Uterus (tissue), 4 donors: ENCODE measurements around the gene IFI16. TPM values are rescaled to one million over a fixed set of nuclear protein-coding genes. Genes with fewer than 3 reads are reported as not detected.

Source experiments
- DNase-seq, 2 donors: peaks; one replicate each; pipeline ENCODE4 v3.0.0-alpha.2; 2019 to 2020
- H3K27ac ChIP-seq, 2 donors: fragments of 200-600 bp; sonication (generic); 1 replicate in 1 of 2; 2 replicates in 1 of 2; pipeline ENCODE4 v1.5.1; 2016 to 2018
- H3K27me3 ChIP-seq, 2 donors: fragments of 200-600 bp; sonication (generic); one replicate each; pipeline ENCODE4 v1.5.1; 2018 to 2019; ENCODE audit warnings: control low read depth in 1 of 2
- H3K36me3 ChIP-seq, 2 donors: fragments of 200-600 bp; sonication (generic); one replicate each; pipeline ENCODE4 v1.5.1; 2019; ENCODE audit warnings: control low read depth in 1 of 2
- H3K4me1 ChIP-seq, 2 donors: fragments of 200-600 bp; sonication (generic); one replicate each; pipeline ENCODE4 v1.5.1; 2018 to 2019; ENCODE audit warnings: control low read depth in 1 of 2
- H3K4me3 ChIP-seq, 2 donors: fragments of 200-600 bp; sonication (generic); 1 replicate in 1 of 2; 2 replicates in 1 of 2; pipeline ENCODE4 v1.5.1; 2018 to 2019; ENCODE audit warnings: mild to moderate bottlenecking in 1 of 2
- H3K9me3 ChIP-seq, 2 donors: fragments of 200-600 bp; sonication (generic); one replicate each; pipeline ENCODE4 v1.5.1; 2019; ENCODE audit warnings: control low read depth in 1 of 2
- CTCF ChIP-seq, 4 experiments: fragments of 200-600 bp in 2 of 4; fragments of 450-650 bp in 2 of 4; sonication (generic) in 2 of 4; IDR thresholded peaks; one replicate each; pipeline ENCODE4 v1.5.1; 2016 to 2019; ENCODE audit warnings: antibody characterized with exemption in 4 of 4, mild to moderate bottlenecking in 2 of 4, moderate library complexity in 1 of 4
- POLR2A ChIP-seq, 2 donors: fragments of 450-650 bp; IDR thresholded peaks; one replicate each; pipeline ENCODE4 v1.6.1; 2016; ENCODE audit warnings: antibody characterized with exemption in 2 of 2, mild to moderate bottlenecking in 1 of 2, moderate library complexity in 1 of 2
- intact Hi-C: fragments of 100-400 bp; cut with DNase I; formaldehyde crosslinking; loops from one replicate; pipeline ENCODE4 v1.15.1; 2023; ENCODE audit warnings: low total_unique reads
- total RNA-seq, 4 donors: library from RNA; depleted of rRNA in 3 of 4; stranded (reverse); fragments of >200 nt in 3 of 4; gene quantifications; one replicate each; pipeline versions ENCODE4 v1.1.0 to v1.2.4, GENCODE V29; 2014 to 2023
- donor health status: DM: yes; HTN: yes; CAD: no.

IFI16 gene
- total RNA-seq, 4 donors from 2014 or later, result 41.9 to 114 (median 59.8) TPM

- Histone ChIP-seq H3K9me3 (no peaks in the 10 kb centered on the region), H3K36me3 (no peaks in the 10 kb centered on the region), H3K4me1 (no peaks in the 10 kb centered on the region), H3K27ac (no peak overlapping the region), H3K4me3 (no peak overlapping the region), H3K27me3 (no peaks in the 10 kb centered on the region)
- TF ChIP-seq POLR2A (IDR thresholded peaks at IDR 0.05) (no peak), CTCF (IDR thresholded peaks at IDR 0.05) (no peak)
- no peak for DNase-seq
- intact Hi-C loops, result no loop called here
Measured at GRCh38 chr1:159084867-159085266, 75.2 kb downstream of the IFI16 start.

GRCh38 chr1:159088050-159088449 is 78.3 kb downstream of the IFI16 start:
- TF ChIP-seq POLR2A (IDR thresholded peaks at IDR 0.05), result no peak
- no peak for TF ChIP-seq CTCF (IDR thresholded peaks at IDR 0.05)
- Histone ChIP-seq H3K27me3 (no peaks in the 10 kb centered on the region), H3K4me3 (no peak overlapping the region), H3K4me1 (no peaks in the 10 kb centered on the region), H3K9me3 (no peaks in the 10 kb centered on the region), H3K36me3 (no peaks in the 10 kb centered on the region), H3K27ac (no peak overlapping the region)
- no peak for DNase-seq
- intact Hi-C loops, result no loop called here

- H3K4me3 ChIP-seq, result no peak overlapping the region
- TF ChIP-seq POLR2A (IDR thresholded peaks at IDR 0.05) (no peak), CTCF (IDR thresholded peaks at IDR 0.05) (no peak)
- no peaks in the 10 kb centered on the region for H3K36me3 ChIP-seq
- no peaks in the 10 kb centered on the region for H3K9me3 ChIP-seq
- intact Hi-C loops, result no loop called here
- no peak overlapping the region for H3K27ac ChIP-seq
- no peaks in the 10 kb centered on the region for H3K4me1 ChIP-seq
- no peak for DNase-seq
- no peaks in the 10 kb centered on the region for H3K27me3 ChIP-seq
Measured at GRCh38 chr1:159088546-159089183, 79.0 kb downstream of the IFI16 start.

GRCh38 chr1:159089184-159089791 is 79.6 kb downstream of the IFI16 start:
- no peaks in the 10 kb centered on the region for H3K27me3 ChIP-seq
- TF ChIP-seq CTCF (IDR thresholded peaks at IDR 0.05) (peak in 2 of 4 experiments; percentile 15 to 25), POLR2A (IDR thresholded peaks at IDR 0.05) (no peak)
- no peak for DNase-seq
- H3K4me1 ChIP-seq, result no peaks in the 10 kb centered on the region
- H3K27ac ChIP-seq, result no peak overlapping the region
- H3K9me3 ChIP-seq, result no peaks in the 10 kb centered on the region
- no peaks in the 10 kb centered on the region for H3K36me3 ChIP-seq
- intact Hi-C loops, result no loop called here
- no peak overlapping the region for H3K4me3 ChIP-seq

- Histone ChIP-seq H3K4me3 (no peak overlapping the region), H3K9me3 (no peaks in the 10 kb centered on the region), H3K27me3 (no peaks in the 10 kb centered on the region), H3K27ac (no peak overlapping the region), H3K36me3 (no peaks in the 10 kb centered on the region), H3K4me1 (no peaks in the 10 kb centered on the region)
- intact Hi-C loops, result no loop called here
- DNase-seq, result no peak
- no peak for TF ChIP-seq CTCF (IDR thresholded peaks at IDR 0.05)
- no peak for TF ChIP-seq POLR2A (IDR thresholded peaks at IDR 0.05)
Measured at GRCh38 chr1:159090286-159091179, 80.8 kb downstream of the IFI16 start.
